HEK293 (cell line): ENCODE results near the gene MVB12B.

Experiments used
- CTCF ChIA-PET: fragments of 350-600 bp; formaldehyde crosslinking; extraction: SDS; loops from one replicate; lab custom pipeline; 2021; ENCODE audit warnings: antibody characterized with exemption; lab: Yijun Ruan, JAX
- POLR2A ChIA-PET: fragments of 300-600 bp; formaldehyde crosslinking; extraction: SDS; loops from one replicate; lab custom pipeline; 2020; ENCODE audit warnings: antibody characterized with exemption, inconsistent platforms; lab: Yijun Ruan, JAX
- H3K27ac ChIP-seq: fragments of 200-500 bp; sonication (Bioruptor generic); 2 replicates; pipeline ENCODE4 v1.5.1; 2014; ENCODE audit warnings: low read depth, low read length, control low read depth, inconsistent platforms; ENCODE audit errors: extremely low read depth
- H3K36me3 ChIP-seq, 2 experiments: fragments of 200-500 bp in 1 of 2; sonication (Bioruptor generic) in 1 of 2; 1 replicate in 1 of 2; 2 replicates in 1 of 2; pipeline ENCODE4 v1.5.1; 2014 to 2017; ENCODE audit warnings: inconsistent platforms in 2 of 2, low read length in 2 of 2; ENCODE audit not compliant: control insufficient read depth in 2 of 2, insufficient read depth in 1 of 2
- H3K4me1 ChIP-seq: fragments of 200-500 bp; sonication (Bioruptor generic); 2 replicates; pipeline ENCODE4 v1.5.1; 2014; ENCODE audit warnings: mild to moderate bottlenecking, low read length, inconsistent platforms; ENCODE audit not compliant: control insufficient read depth, insufficient read depth
- H3K4me3 ChIP-seq: 2 replicates; pipeline ENCODE4 v1.5.1; 2011; ENCODE audit warnings: low read depth, mild to moderate bottlenecking, control low read depth, low read length, moderate library complexity
- H3K9me3 ChIP-seq: fragments of 200-500 bp; sonication (Bioruptor generic); 2 replicates; pipeline ENCODE4 v1.5.1; 2014; ENCODE audit warnings: low read depth, low read length, inconsistent platforms; ENCODE audit not compliant: control insufficient read depth, insufficient read depth
- BCL11A ChIP-seq: fragments of 450-650 bp; formaldehyde crosslinking; IDR thresholded peaks from 2 replicates; pipeline ENCODE4 v1.5.1; 2016; ENCODE audit warnings: low read depth, missing biosample characterization, missing genetic modification characterization
- GFI1B ChIP-seq: fragments of 450-650 bp; formaldehyde crosslinking; IDR thresholded peaks from 2 replicates; pipeline ENCODE4 v1.5.1; 2016; ENCODE audit warnings: missing biosample characterization, missing genetic modification characterization
- MEIS1 ChIP-seq: sonication (generic); formaldehyde crosslinking; IDR thresholded peaks from 2 replicates; pipeline ENCODE4 v1.8.1; 2022; ENCODE audit warnings: missing genetic modification reagents, mild to moderate bottlenecking, borderline replicate concordance
- ZBTB21 ChIP-seq: fragments of 450-650 bp; formaldehyde crosslinking; IDR thresholded peaks from 2 replicates; pipeline ENCODE4 v1.5.1; 2017; ENCODE audit warnings: missing biosample characterization, missing genetic modification characterization
- ZFP69B ChIP-seq: fragments of 450-650 bp; formaldehyde crosslinking; IDR thresholded peaks from 2 replicates; pipeline ENCODE4 v1.5.1; 2016; ENCODE audit warnings: missing biosample characterization, missing genetic modification characterization
- ZNF148 ChIP-seq: fragments of 450-650 bp; formaldehyde crosslinking; IDR thresholded peaks from 2 replicates; pipeline ENCODE4 v1.5.0; 2017; ENCODE audit warnings: missing biosample characterization, missing genetic modification characterization, borderline replicate concordance
- ZNF324 ChIP-seq: fragments of 450-650 bp; formaldehyde crosslinking; IDR thresholded peaks from 2 replicates; pipeline ENCODE4 v1.5.1; 2016; ENCODE audit warnings: missing biosample characterization, missing genetic modification characterization
- ZNF341 ChIP-seq: fragments of 450-650 bp; formaldehyde crosslinking; IDR thresholded peaks from 2 replicates; pipeline ENCODE4; 2016; ENCODE audit warnings: low read depth, missing biosample characterization, missing genetic modification characterization
- ZNF391 ChIP-seq: fragments of 450-650 bp; formaldehyde crosslinking; IDR thresholded peaks from 2 replicates; pipeline ENCODE4 v1.5.1; 2016; ENCODE audit warnings: low read depth, missing biosample characterization, missing genetic modification characterization, borderline replicate concordance
- ZNF449 ChIP-seq: fragments of 450-650 bp; formaldehyde crosslinking; IDR thresholded peaks from 2 replicates; pipeline ENCODE4 v1.5.1; 2017; ENCODE audit warnings: missing biosample characterization, mild to moderate bottlenecking, missing genetic modification characterization, moderate library complexity
- ZNF510 ChIP-seq: fragments of 450-650 bp; formaldehyde crosslinking; IDR thresholded peaks from 2 replicates; pipeline ENCODE4 v1.5.1; 2018; ENCODE audit warnings: mild to moderate bottlenecking, missing genetic modification characterization, missing biosample characterization; ENCODE audit not compliant: insufficient replicate concordance
- ZNF529 ChIP-seq: fragments of 450-650 bp; formaldehyde crosslinking; IDR thresholded peaks from 2 replicates; pipeline ENCODE4 v1.5.1; 2017; ENCODE audit warnings: missing genetic modification characterization, missing biosample characterization; ENCODE audit not compliant: insufficient replicate concordance
- ZNF837 ChIP-seq: fragments of 450-650 bp; formaldehyde crosslinking; IDR thresholded peaks from 2 replicates; pipeline ENCODE4 v1.5.1; 2016; ENCODE audit warnings: missing biosample characterization, missing genetic modification characterization
- ZNF843 ChIP-seq: fragments of 450-650 bp; formaldehyde crosslinking; IDR thresholded peaks from 2 replicates; pipeline ENCODE4 v1.5.1; 2016; ENCODE audit warnings: missing biosample characterization, missing genetic modification characterization
- ZSCAN4 ChIP-seq: fragments of 450-650 bp; formaldehyde crosslinking; IDR thresholded peaks from 2 replicates; pipeline ENCODE4 v1.5.1; 2017; ENCODE audit warnings: missing biosample characterization, missing genetic modification characterization

The MVB12B gene

GRCh38 chr9:126482361-126483044 is 155.9 kb downstream of the MVB12B start (continued):
- TF ChIP-seq ZNF148 (tag by site-specific recombination), result no peak
- TF ChIP-seq ZNF341 (tag by site-specific recombination), result no peak
- TF ChIP-seq ZFP69B (tag by site-specific recombination), result no peak
- TF ChIP-seq ZNF837 (tag by site-specific recombination), result no peak
- no peak for TF ChIP-seq ZNF324
- no peak for TF ChIP-seq ZNF391
- no peak for TF ChIP-seq ZNF529 (tag by site-specific recombination)

- no peak overlapping the region for H3K4me3 ChIP-seq
- H3K9me3 ChIP-seq, result no peaks in the 10 kb centered on the region
- ChIA-PET CTCF (interaction anchor here (0.6 to 3.4 kb wide), 3 partner anchors 8 to 1139 kb away, joined by 3 to 22 read pairs (median 4); no protein-coding TSS in a partner anchor), POLR2A (no interaction called here)
- no peaks in the 10 kb centered on the region for H3K4me1 ChIP-seq
- H3K27ac ChIP-seq, result no peak overlapping the region
- TF ChIP-seq ZSCAN4 (tag by site-specific recombination) (no peak), MEIS1 (CRISPR knock-in tag) (no peak)
- TF ChIP-seq, all 188 proteins: peak for 0
- peaks cover 0 to 11% of the 10 kb centered on the region in 2 experiments; a peak in 1 of 3 replicates for H3K36me3 ChIP-seq
Measured at GRCh38 chr9:126483468-126484073, 156.9 kb downstream of the MVB12B start.

- Histone ChIP-seq H3K4me1 (no peaks in the 10 kb centered on the region), H3K4me3 (no peak overlapping the region), H3K36me3 (peaks cover 0 to 11% of the 10 kb centered on the region in 2 experiments; a peak in 1 of 3 replicates), H3K27ac (no peak overlapping the region), H3K9me3 (no peaks in the 10 kb centered on the region)
- CTCF ChIA-PET, result interaction anchor here (1.0 kb wide), 1 partner anchor 14 kb away, joined by 4 read pairs; no protein-coding TSS in a partner anchor
- TF ChIP-seq ZNF510 (tag by site-specific recombination) (no peak), BCL11A (tag by site-specific recombination) (no peak), GFI1B (tag by site-specific recombination) (no peak), ZNF843 (no peak), ZNF529 (tag by site-specific recombination) (no peak), ZNF449 (no peak), ZBTB21 (tag by site-specific recombination) (no peak)
- POLR2A ChIA-PET, result no interaction called here
Measured at GRCh38 chr9:126485662-126486061, 159.0 kb downstream of the MVB12B start.
